ENCODE measurements around the gene NUF2.
A peak's percentile ranks its signal among the peaks of the same experiment; 100 is the strongest.
"Not testable (repeated sequence)": the region's sequence is repeated elsewhere in the genome, so short reads cannot be mapped to it uniquely, and the experiment has no call there.

The NUF2 gene

GRCh38 chr1:163321311-163322305 lies at the start of gene NUF2:
Gene NUF2, plus strand, starts transcription at chr1:163321954. Its CDS starts 4,098 bp downstream, at chr1:163326052.
- peak; percentile 96 for DNase-seq

- no peak for DNase-seq
These were observed 47.9 kb upstream of the NUF2 start for GRCh38 chr1:163273766-163274441.

GRCh38 chr1:163275222-163275621 lies 46.5 kb upstream of the NUF2 start:
- no peak for DNase-seq

- DNase-seq = no peak
These were observed 43.2 kb upstream of the NUF2 start for GRCh38 chr1:163278602-163279001.

GRCh38 chr1:163284867-163285266 lies 36.9 kb upstream of the NUF2 start:
- not testable (repeated sequence) for DNase-seq

- no peak for DNase-seq
These were observed 31.6 kb upstream of the NUF2 start for GRCh38 chr1:163290025-163290640.

GRCh38 chr1:163291461-163291860 lies 30.3 kb upstream of the NUF2 start:
- DNase-seq = no peak

- DNase-seq = not testable (repeated sequence)
These were observed 29.6 kb upstream of the NUF2 start for GRCh38 chr1:163292153-163292552.

- not testable (repeated sequence) for DNase-seq
These were observed 28.3 kb upstream of the NUF2 start for GRCh38 chr1:163293497-163293896.

- DNase-seq = no peak
These were observed 25.8 kb upstream of the NUF2 start for GRCh38 chr1:163295949-163296348.

GRCh38 chr1:163296504-163297263 lies 25.1 kb upstream of the NUF2 start:
- DNase-seq = no peak

GRCh38 chr1:163298365-163298764 lies 23.4 kb upstream of the NUF2 start:
- no peak for DNase-seq

GRCh38 chr1:163300568-163300967 lies 21.2 kb upstream of the NUF2 start:
- DNase-seq = peak; percentile 31

- no peak for DNase-seq
These were observed 18.2 kb upstream of the NUF2 start for GRCh38 chr1:163303561-163303960.

GRCh38 chr1:163305441-163305840 lies 16.3 kb upstream of the NUF2 start:
- no peak for DNase-seq

- no peak for DNase-seq
These were observed 14.1 kb upstream of the NUF2 start for GRCh38 chr1:163307479-163308171.

GRCh38 chr1:163308811-163309210 lies 12.9 kb upstream of the NUF2 start:
- DNase-seq = no peak

- DNase-seq = peak; percentile 16
These were observed 5.9 kb upstream of the NUF2 start for GRCh38 chr1:163315773-163316374.

GRCh38 chr1:163320891-163321290 lies 863 bp upstream of the NUF2 start:
- DNase-seq = no peak

GRCh38 chr1:163323339-163323738 lies 1.6 kb downstream of the NUF2 start:
- DNase-seq = not testable (repeated sequence)

GRCh38 chr1:163331116-163331515 lies 9.4 kb downstream of the NUF2 start:
- DNase-seq = no peak

- no peak for DNase-seq
These were observed 13.5 kb downstream of the NUF2 start for GRCh38 chr1:163335216-163335615.
